Muscle of back (tissue), 11 donors: ENCODE measurements around the gene NFAM1. TPM values are rescaled to one million over a fixed set of nuclear protein-coding genes. Genes with fewer than 3 reads are reported as not detected.

Experiments
- DNase-seq, 3 donors: peaks; one replicate each; pipeline versions ENCODE4 v3.0.0 to v3.0.0-alpha.2; 2013
- polyA plus RNA-seq, 10 donors: library from polyadenylated mRNA; unstranded; fragments of 120-200 nt; gene quantifications; one replicate each; pipeline ENCODE4 v1.2.1, GENCODE V29; 2013; ENCODE audit not compliant: insufficient read length in 10 of 10

The NFAM1 gene
- polyA plus RNA-seq, 10 donors, result 0.35 to 1.2 (median 0.88) TPM

DNA sequence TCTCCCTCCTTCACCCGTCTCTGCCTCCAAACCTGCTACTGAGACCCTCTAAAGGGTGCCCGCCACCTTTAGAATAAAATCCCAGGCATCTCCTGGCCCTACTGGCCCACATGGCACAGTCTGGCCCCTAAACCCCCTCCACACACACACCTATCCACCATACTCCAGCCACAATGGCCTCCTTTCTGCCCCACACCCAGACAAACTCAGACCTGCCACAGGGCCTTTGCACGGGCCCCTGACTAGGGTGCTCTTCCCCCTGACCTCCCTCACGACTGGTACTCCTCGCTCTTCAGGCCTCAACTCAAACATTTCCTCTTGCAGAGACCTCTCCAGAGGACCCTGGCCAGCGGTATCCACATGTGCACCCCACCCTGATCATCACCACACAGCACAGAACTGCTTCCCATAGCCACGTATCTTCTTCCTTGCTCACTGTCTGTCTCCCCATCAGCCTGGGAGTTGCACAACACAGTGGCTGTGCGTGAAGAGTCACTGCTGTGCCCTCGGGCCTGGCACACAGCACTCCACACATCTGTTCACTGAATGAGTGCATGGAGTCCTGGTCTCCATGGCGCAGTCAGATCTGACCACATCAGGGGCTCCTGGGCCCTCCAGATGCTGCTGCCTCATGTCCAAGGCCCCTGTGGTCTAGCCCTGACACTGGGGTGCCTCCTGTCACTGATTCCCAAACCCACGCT is 95.5 kb downstream of the NFAM1 start:
- no peak for DNase-seq

DNA sequence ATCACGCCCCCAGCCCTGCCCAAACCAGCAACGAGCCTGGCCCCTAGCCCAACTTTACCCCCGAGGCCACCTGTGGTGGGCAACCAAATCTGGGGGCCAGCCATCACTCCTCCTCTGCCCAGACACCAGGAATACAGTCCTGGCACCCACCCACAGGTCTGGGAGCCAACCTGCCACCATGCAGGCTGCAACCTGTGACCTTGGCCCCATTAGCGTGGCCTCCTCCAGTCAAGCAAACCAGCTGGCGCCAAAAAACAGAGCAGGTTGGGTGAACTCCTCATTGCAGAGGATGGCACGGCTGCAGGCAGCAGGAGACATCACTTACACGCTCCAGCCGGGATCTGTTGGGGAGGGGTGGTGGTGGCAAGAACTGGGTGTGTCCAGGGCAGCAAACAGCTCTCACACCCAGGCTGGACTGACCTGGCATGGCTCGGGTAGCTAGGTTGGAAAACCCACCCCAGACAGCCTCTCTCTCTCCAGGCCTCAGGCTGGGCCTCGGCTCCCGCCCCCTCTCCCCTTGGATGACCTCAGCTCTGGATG is 96.3 kb downstream of the NFAM1 start:
- no peak for DNase-seq

DNA sequence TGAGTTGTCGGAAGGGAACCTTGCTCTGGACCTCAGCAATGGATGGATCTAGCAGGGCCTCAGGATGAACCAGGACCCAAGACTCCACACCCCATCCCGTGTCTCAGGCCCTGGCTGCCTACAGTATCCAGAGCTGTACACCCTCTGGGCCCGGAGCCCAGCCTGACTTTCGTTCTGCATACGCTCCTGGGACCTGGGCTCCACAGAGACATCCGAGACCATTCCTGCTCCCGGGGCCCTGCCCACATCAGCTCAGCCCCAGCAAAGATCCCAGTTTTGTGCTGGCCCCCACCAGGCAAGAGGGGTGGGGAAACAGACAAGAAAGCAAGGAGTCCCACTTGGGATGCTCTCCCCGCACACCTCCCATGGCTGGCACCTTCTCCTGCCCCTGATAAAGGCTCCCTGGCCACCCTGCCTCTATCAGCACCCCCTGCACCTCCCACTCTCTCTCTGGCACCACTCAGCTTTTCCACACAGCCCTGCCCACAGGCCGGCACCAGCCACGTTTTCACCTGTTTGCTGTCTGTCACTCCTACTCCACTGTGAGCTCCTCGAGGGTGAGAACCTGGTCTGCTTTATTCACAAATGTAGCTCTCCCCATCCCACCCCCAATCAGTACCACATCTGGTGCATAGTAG is 97.2 kb downstream of the NFAM1 start:
- no peak for DNase-seq

DNA sequence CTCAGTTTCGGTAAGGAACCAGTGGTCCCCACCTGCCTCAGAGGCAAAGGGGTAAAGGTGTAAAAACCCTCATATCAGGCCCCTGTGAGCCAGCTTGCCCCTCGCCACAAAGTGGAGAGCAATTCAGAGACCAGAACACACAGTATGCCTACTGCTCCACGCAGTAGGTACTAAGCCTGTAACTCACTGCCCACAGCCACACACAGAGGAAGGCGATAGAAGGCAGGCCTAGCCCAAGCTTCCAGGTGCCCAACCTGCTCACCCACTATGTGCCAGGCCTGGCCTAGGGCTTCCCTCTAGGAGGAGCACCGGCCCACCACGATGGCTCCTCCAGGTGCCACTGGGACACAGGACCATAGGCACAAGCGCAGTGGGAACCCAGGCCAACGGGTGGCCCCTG is 98.7 kb downstream of the NFAM1 start:
- no peak for DNase-seq

DNA sequence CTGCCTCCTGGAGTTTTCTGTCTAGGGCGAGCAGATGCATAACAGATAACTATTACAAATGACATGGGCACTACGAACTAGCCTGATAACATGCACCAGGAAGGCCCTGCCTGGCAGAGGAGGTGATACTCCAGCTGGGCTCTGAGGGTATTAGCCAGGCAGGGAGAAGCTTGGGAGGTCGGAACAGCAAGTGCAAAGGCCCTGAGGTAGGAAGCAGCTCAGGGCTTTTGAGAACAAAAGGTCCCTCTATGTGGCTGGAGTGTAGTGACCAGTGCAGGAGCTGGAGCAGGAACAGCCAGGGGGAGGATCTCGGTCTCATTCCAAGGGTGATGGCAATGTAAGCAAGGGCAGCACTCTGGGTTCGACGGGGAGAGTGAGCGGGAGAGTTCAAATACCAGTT is 100.1 kb downstream of the NFAM1 start:
- DNase-seq, result no peak

DNA sequence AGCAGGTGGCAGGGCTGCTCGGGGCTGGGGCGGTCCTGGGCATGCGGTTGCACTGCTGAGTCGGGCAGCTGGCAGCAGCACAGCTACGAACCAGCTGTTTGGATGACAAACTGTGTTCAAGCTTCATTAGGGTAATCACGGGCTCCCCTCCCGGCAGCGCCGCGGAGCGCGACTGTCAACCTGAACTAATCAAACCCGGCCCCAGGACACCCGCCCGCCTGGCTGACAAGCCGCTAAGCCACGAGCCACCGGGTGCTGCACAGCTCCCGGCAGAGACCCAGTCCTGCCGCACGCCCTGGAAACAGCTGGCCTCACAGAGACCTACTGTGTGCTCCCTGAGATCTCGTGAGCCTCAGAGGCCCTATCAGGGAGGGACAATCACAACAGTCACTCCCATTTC is 101.2 kb downstream of the NFAM1 start:
- peak in 2 of 3 donors; percentile 32 to 67 for DNase-seq

Other genes with a start within 250 kb of the NFAM1 start
- 10 to 100 TPM in 3 of 10 donors, 1 to 10 TPM in 7; 7.3 to 16.9 (median 9.5) TPM for gene TCF20, start 161.8 kb downstream of the NFAM1 start, polyA plus RNA-seq
- 10 to 100 TPM; 15.3 to 30.3 (median 19.7) TPM for gene RRP7A, start 87.4 kb upstream of the NFAM1 start, polyA plus RNA-seq
- 1 to 10 TPM; 2.0 to 6.5 (median 2.9) TPM for gene SERHL2, start 121.6 kb upstream of the NFAM1 start, polyA plus RNA-seq
- gene POLDIP3, start 182.5 kb upstream of the NFAM1 start, polyA plus RNA-seq, result 10 to 100 TPM; 51.5 to 65.6 (median 56.9) TPM
- under 1 TPM in 1 of 10 donors, not detected in 9; 0.31 TPM for gene ATP5MGL, start 208.2 kb upstream of the NFAM1 start, polyA plus RNA-seq
- gene CYB5R3, start 217.0 kb upstream of the NFAM1 start, polyA plus RNA-seq, result 100 to 1,000 TPM; 125 to 176 (median 146) TPM